ENCODE data around the gene MACROD2. TPM values are rescaled to one million over a fixed set of nuclear protein-coding genes. Genes with fewer than 3 reads are reported as not detected.

The MACROD2 gene
- total RNA-seq, 1 donor from 2014 or later = 2.4 TPM

- no peak overlapping the region for H3K27ac ChIP-seq (ENCODE audit: low read depth, low read length)
- Mint-ChIP-seq H3K27ac (ENCODE audit: unreplicated experiment) (no peak overlapping the region), H3K4me3 (ENCODE audit: unreplicated experiment) (no peak overlapping the region), H3K4me1 (ENCODE audit: low read depth, unreplicated experiment) (peaks cover 26% of the 10 kb centered on the region), H3K36me3 (ENCODE audit: low read depth, unreplicated experiment) (no peaks in the 10 kb centered on the region), H3K27me3 (ENCODE audit: low read depth, unreplicated experiment) (no peaks in the 10 kb centered on the region), H3K9me3 (ENCODE audit: unreplicated experiment) (no peaks in the 10 kb centered on the region)
- FAIRE-seq (no peak), DNase-seq (ENCODE audit: low read depth) (no peak)
- TF ChIP-seq CTCF (IDR thresholded peaks at IDR 0.05; ENCODE audit: insufficient read depth, low read depth, low read length) (no peak), EZH2 (IDR thresholded peaks at IDR 0.05; ENCODE audit: insufficient read depth, low read length) (no peak)
- no peaks in the 10 kb centered on the region for H3K27me3 ChIP-seq (ENCODE audit: insufficient read depth, low read length)
- no peak overlapping the region for H3K4me3 ChIP-seq (ENCODE audit: insufficient read depth, low read depth, low read length)
- H3K4me1 ChIP-seq (ENCODE audit: insufficient read depth, low read length) = peaks cover 3% of the 10 kb centered on the region
- H3K4me2 ChIP-seq (ENCODE audit: low read length) = no peak overlapping the region
- H3K79me2 ChIP-seq (ENCODE audit: insufficient read depth, low read length) = no peaks in the 10 kb centered on the region
- H3K36me3 ChIP-seq (ENCODE audit: insufficient read depth, low read length) = no peaks in the 10 kb centered on the region
- H3K9me3 ChIP-seq (ENCODE audit: insufficient read depth, low read depth, low read length) = no peaks in the 10 kb centered on the region
- H3K9ac ChIP-seq (ENCODE audit: low read length) = no peak overlapping the region
- H2AFZ ChIP-seq (ENCODE audit: low read depth, low read length) = no peak overlapping the region
- H4K20me1 ChIP-seq (ENCODE audit: insufficient read depth, low read length) = no peaks in the 10 kb centered on the region
Observed at GRCh38 chr20:14953736-14954135, 958.4 kb downstream of the MACROD2 start.

- no peak overlapping the region for H3K4me3 ChIP-seq (ENCODE audit: insufficient read depth, low read depth, low read length)
- no peak overlapping the region for H3K27ac ChIP-seq (ENCODE audit: low read depth, low read length)
- Mint-ChIP-seq H3K36me3 (ENCODE audit: low read depth, unreplicated experiment) (no peaks in the 10 kb centered on the region), H3K4me1 (ENCODE audit: low read depth, unreplicated experiment) (peaks cover 27% of the 10 kb centered on the region), H3K27me3 (ENCODE audit: low read depth, unreplicated experiment) (no peaks in the 10 kb centered on the region), H3K4me3 (ENCODE audit: unreplicated experiment) (no peak overlapping the region), H3K27ac (ENCODE audit: unreplicated experiment) (no peak overlapping the region), H3K9me3 (ENCODE audit: unreplicated experiment) (no peaks in the 10 kb centered on the region)
- no peaks in the 10 kb centered on the region for H4K20me1 ChIP-seq (ENCODE audit: insufficient read depth, low read length)
- H3K79me2 ChIP-seq (ENCODE audit: insufficient read depth, low read length) = no peaks in the 10 kb centered on the region
- no peaks in the 10 kb centered on the region for H3K9me3 ChIP-seq (ENCODE audit: insufficient read depth, low read depth, low read length)
- H3K36me3 ChIP-seq (ENCODE audit: insufficient read depth, low read length) = no peaks in the 10 kb centered on the region
- no peak overlapping the region for H2AFZ ChIP-seq (ENCODE audit: low read depth, low read length)
- TF ChIP-seq CTCF (IDR thresholded peaks at IDR 0.05; ENCODE audit: insufficient read depth, low read depth, low read length) = no peak
- TF ChIP-seq EZH2 (IDR thresholded peaks at IDR 0.05; ENCODE audit: insufficient read depth, low read length) = no peak
- FAIRE-seq (no peak), DNase-seq (ENCODE audit: low read depth) (no peak)
- no peak overlapping the region for H3K4me2 ChIP-seq (ENCODE audit: low read length)
- peaks cover 3% of the 10 kb centered on the region for H3K4me1 ChIP-seq (ENCODE audit: insufficient read depth, low read length)
- no peaks in the 10 kb centered on the region for H3K27me3 ChIP-seq (ENCODE audit: insufficient read depth, low read length)
- no peak overlapping the region for H3K9ac ChIP-seq (ENCODE audit: low read length)
Observed at GRCh38 chr20:14955399-14955798, 960.1 kb downstream of the MACROD2 start.

- Histone ChIP-seq H3K79me2 (ENCODE audit: insufficient read depth, low read length) (no peaks in the 10 kb centered on the region), H3K4me3 (ENCODE audit: insufficient read depth, low read depth, low read length) (no peak overlapping the region), H3K27me3 (ENCODE audit: insufficient read depth, low read length) (no peaks in the 10 kb centered on the region), H3K36me3 (ENCODE audit: insufficient read depth, low read length) (no peaks in the 10 kb centered on the region), H2AFZ (ENCODE audit: low read depth, low read length) (no peak overlapping the region), H3K4me2 (ENCODE audit: low read length) (no peak overlapping the region), H3K4me1 (ENCODE audit: insufficient read depth, low read length) (peaks cover 3% of the 10 kb centered on the region), H3K9ac (ENCODE audit: low read length) (no peak overlapping the region), H3K27ac (ENCODE audit: low read depth, low read length) (no peak overlapping the region), H4K20me1 (ENCODE audit: insufficient read depth, low read length) (no peaks in the 10 kb centered on the region), H3K9me3 (ENCODE audit: insufficient read depth, low read depth, low read length) (no peaks in the 10 kb centered on the region)
- DNase-seq (ENCODE audit: low read depth) (no peak), FAIRE-seq (no peak)
- Mint-ChIP-seq H3K27me3 (ENCODE audit: low read depth, unreplicated experiment) (no peaks in the 10 kb centered on the region), H3K9me3 (ENCODE audit: unreplicated experiment) (no peaks in the 10 kb centered on the region), H3K4me1 (ENCODE audit: low read depth, unreplicated experiment) (peaks cover 21% of the 10 kb centered on the region), H3K4me3 (ENCODE audit: unreplicated experiment) (no peak overlapping the region), H3K27ac (ENCODE audit: unreplicated experiment) (no peak overlapping the region), H3K36me3 (ENCODE audit: low read depth, unreplicated experiment) (no peaks in the 10 kb centered on the region)
- TF ChIP-seq CTCF (IDR thresholded peaks at IDR 0.05; ENCODE audit: insufficient read depth, low read depth, low read length) = no peak
- no peak for TF ChIP-seq EZH2 (IDR thresholded peaks at IDR 0.05; ENCODE audit: insufficient read depth, low read length)
Observed at GRCh38 chr20:14956026-14956425, 960.7 kb downstream of the MACROD2 start.
